ENCODE results near the gene METTL26. TPM values are rescaled to one million over a fixed set of nuclear protein-coding genes. Genes with fewer than 3 reads are reported as not detected.
A peak's percentile ranks its signal among the peaks of the same experiment; 100 is the strongest.

The METTL26 gene
- total and polyA plus RNA-seq, 10 of the 15 experiments (the other 5 are each of a cell fraction or from before 2014, with no cell fraction given): 5.4 to 163 (median 79.3) TPM

- Histone ChIP-seq H3K4me3 (peak within 1 kb of the TSS; percentile 90), H2AFZ (ENCODE audit: control insufficient read depth, low read depth, low read length) (peak within 1 kb of the TSS; percentile 84), H3K4me1 (ENCODE audit: control insufficient read depth, insufficient read depth, low read length) (peaks cover 2% of the 10 kb centered on the region; the same call in 1 of the 2 replicates), H3K79me2 (ENCODE audit: control insufficient read depth, insufficient read depth, low read length) (peaks cover 16% of the 10 kb centered on the region), H3K36me3 (ENCODE audit: control insufficient read depth in 2 of 2, insufficient read depth in 2 of 2, low read length in 1 of 2) (peaks cover 0 to 16% of the 10 kb centered on the region in 2 experiments; a peak in 3 of 4 replicates), H3K27me3 (replicated peaks in 1 of 2; ENCODE audit: control insufficient read depth in 2 of 2, insufficient read depth in 2 of 2, low read length in 1 of 2) (no peaks in the 10 kb centered on the region), H3K27ac (ENCODE audit: control insufficient read depth, insufficient read depth) (peak within 1 kb of the TSS; percentile 73), H3K9ac (ENCODE audit: control insufficient read depth, insufficient read depth, low read length) (peak within 1 kb of the TSS; percentile 97), H3K9me3 (replicated peaks; ENCODE audit: control insufficient read depth, insufficient read depth, low read length) (no peaks in the 10 kb centered on the region), H4K20me1 (ENCODE audit: control insufficient read depth, insufficient read depth) (no peaks in the 10 kb centered on the region; the same call in 1 of the 2 replicates), H3K4me2 (ENCODE audit: control insufficient read depth, insufficient read depth) (peak within 1 kb of the TSS; percentile 82)
- intact Hi-C loops (cut with micrococcal nuclease; ENCODE audit: unreplicated experiment): loop anchor here (10.0 kb wide), 1 partner anchor 273 kb away; the partner anchor contains the start of gene NME4
- 2% methylated on average over 64 of the region's 78 CpGs for WGBS (ENCODE audit: insufficient coverage, insufficient replicate concordance, low lambda C conversion rate, missing lambda C conversion rate)
- FAIRE-seq: peak; percentile 52
- RAD21 ChIA-PET (ENCODE audit: unreplicated experiment): interaction anchor here (1.3 kb wide), 1 partner anchor 22 kb away, joined by 3 read pairs; the partner anchor contains the start of gene WDR24
- POLR2A ChIA-PET: interaction anchor here (0.7 to 1.2 kb wide), 4 partner anchors 13 to 1801 kb away, joined by 3 to 4 read pairs (median 4); partner anchors contain the start of genes METTL26, STUB1 and WDR90
- SMC1A ChIA-PET (ENCODE audit: uncharacterized antibody, unreplicated experiment): no interaction called here
- peak; percentile 99 for ATAC-seq
- in situ Hi-C loops (cut with MboI): loop anchor here (10.0 kb wide), 1 partner anchor 273 kb away; the partner anchor contains the start of gene NME4
- BruUV-seq (replicated peaks): no TSS peak
- CTCF ChIA-PET: interaction anchor here (0.6 to 1.8 kb wide), 6 partner anchors 8 to 292 kb away, joined by 3 to 11 read pairs (median 4); partner anchors contain the start of genes METTL26, STUB1 and WDR90
- peak; percentile 48 for DNase-seq (ENCODE audit: low read depth, low spot score)
- TF ChIP-seq KLF5 (IDR thresholded peaks at IDR 0.05; ENCODE audit: partially characterized antibody): peak; percentile 87
- TF ChIP-seq FOXM1 (IDR thresholded peaks at IDR 0.05; ENCODE audit: low read depth, low read length): no peak
- TF ChIP-seq SMAD5 (IDR thresholded peaks at IDR 0.05; ENCODE audit: low read depth): no peak
- no peak for TF ChIP-seq ZBED1 (IDR thresholded peaks at IDR 0.05; ENCODE audit: borderline replicate concordance)
- no peak for TF ChIP-seq JUND (IDR thresholded peaks at IDR 0.05; ENCODE audit: low read depth, low read length)
- TF ChIP-seq GABPA (IDR thresholded peaks at IDR 0.05; ENCODE audit: low read depth): peak; percentile 89
- no peak for TF ChIP-seq ETV6 (conservative IDR thresholded peaks at IDR 0.05 in 1 of 2, IDR thresholded peaks at IDR 0.05 in 1 of 2; ENCODE audit: borderline replicate concordance in 1 of 2, low read depth in 1 of 2)
- TF ChIP-seq PKNOX1 (IDR thresholded peaks at IDR 0.05): no peak
- TF ChIP-seq NFYA (IDR thresholded peaks at IDR 0.05; ENCODE audit: borderline replicate concordance, low read depth, low read length): no peak
- TF ChIP-seq KDM1A (IDR thresholded peaks at IDR 0.05; ENCODE audit: borderline replicate concordance): no peak
- no peak for TF ChIP-seq BMI1 (IDR thresholded peaks at IDR 0.05; ENCODE audit: borderline replicate concordance)
- TF ChIP-seq SRF (IDR thresholded peaks at IDR 0.05; ENCODE audit: low read depth in 2 of 2, low read length in 2 of 2): 0 out of 4 replicates have a peak, but pooled peaks of 1 of the 2 experiments have one; percentile 51
- TF ChIP-seq CHD4 (IDR thresholded peaks at IDR 0.05): no peak
- no peak for TF ChIP-seq RCOR1 (conservative IDR thresholded peaks at IDR 0.05; ENCODE audit: low read depth, low read length)
- peak; percentile 30 to 90 for TF ChIP-seq EGR1 (IDR thresholded peaks at IDR 0.05; ENCODE audit: borderline replicate concordance in 1 of 2, low read depth in 2 of 2, low read length in 2 of 2)
- TF ChIP-seq RBBP5 (conservative IDR thresholded peaks at IDR 0.05): no peak
- peak; percentile 81; the same call in 1 of the 2 replicates for TF ChIP-seq ZBTB33 (IDR thresholded peaks at IDR 0.05)
- TF ChIP-seq E2F4 (IDR thresholded peaks at IDR 0.05; ENCODE audit: low read depth, low read length): no peak
- TF ChIP-seq GATAD2B (conservative IDR thresholded peaks at IDR 0.05; ENCODE audit: low read depth): peak; percentile 78; the same call in 1 of the 2 replicates
These were observed 31.8 kb upstream of the METTL26 start, which contains the start of gene RHOT2 for GRCh38 chr16:667780-668518. TSS of gene RHOT2 (plus strand) at chr16:668132. CDS start at chr16:668200, 68 bp downstream.

All from GM12878 (cell line).